K562 (cell line): ENCODE data around the gene HES3. TPM values are rescaled to one million over a fixed set of nuclear protein-coding genes. Genes with fewer than 3 reads are reported as not detected.

Experiments used
- ATAC-seq: fragments of 200-7000 bp; cut with Tn5 transposase; 3 replicates; pipeline ENCODE4 v1.9.1; 2020; ENCODE audit warnings: moderate library complexity
- BruUV-seq: library from RNA; stranded (reverse); fragments of 400-500 nt; replicated peaks from 2 replicates; lab custom pipeline; 2021; lab: Mats Ljungman, UMichigan
- CTCF ChIA-PET: fragments of 300-600 bp; formaldehyde crosslinking; extraction: SDS; loops from one replicate; lab custom pipeline; 2021; ENCODE audit warnings: low intra/inter-chr PET ratio; lab: Yijun Ruan, JAX
- POLR2A ChIA-PET: fragments of 300-600, 350-650 bp; sonication (Branson Sonifier 250); formaldehyde crosslinking; extraction: SDS; loops from one replicate; lab custom pipeline; 2021; ENCODE audit warnings: antibody characterized with exemption, inconsistent platforms; lab: Yijun Ruan, JAX
- DNase-seq, 4 experiments: peaks; one replicate each; pipeline versions ENCODE4 v3.0.0 to v3.0.0-alpha.2; 2011 to 2018; ENCODE audit warnings: low spot score in 3 of 4, mixed read lengths in 3 of 4; ENCODE audit errors: extremely low read depth in 1 of 4
- FAIRE-seq: peaks from 2 replicates; lab custom pipeline; 2011; peaks lifted over from hg19 to GRCh38; lab: Jason Lieb, UNC
- H2AFZ ChIP-seq: 2 replicates; pipeline ENCODE4 v1.6.0; 2011; ENCODE audit warnings: low read depth, low read length, control low read depth, inconsistent platforms
- H3K27ac ChIP-seq: fragments of 200-600 bp; 3 replicates; pipeline ENCODE4 v1.8.0; 2011; ENCODE audit warnings: low read depth, mild to moderate bottlenecking, control low read depth, inconsistent platforms, low read length, moderate library complexity, mixed read lengths; ENCODE audit errors: extremely low read depth
- H3K27me3 ChIP-seq, 2 experiments: fragments of 300-600 bp in 1 of 2; 2 replicates in 1 of 2; 3 replicates in 1 of 2; pipeline versions ENCODE4 v1.6.0 to v1.8.0; 2011; ENCODE audit warnings: inconsistent platforms in 2 of 2, low read length in 2 of 2, mild to moderate bottlenecking in 1 of 2, mixed read lengths in 1 of 2, moderate library complexity in 1 of 2; ENCODE audit not compliant: control insufficient read depth in 2 of 2, insufficient read depth in 2 of 2
- H3K36me3 ChIP-seq: fragments of 300-600 bp; 3 replicates; pipeline ENCODE4 v1.8.0; 2011; ENCODE audit warnings: mild to moderate bottlenecking, low read length, inconsistent platforms; ENCODE audit not compliant: control insufficient read depth, insufficient read depth
- H3K4me1 ChIP-seq, 2 experiments: fragments of 200-600 bp in 1 of 2; replicated peaks in 1 of 2; 2 replicates in 1 of 2; 3 replicates in 1 of 2; pipeline versions ENCODE4 v1.5.1 to v1.8.0; 2011; ENCODE audit warnings: inconsistent platforms in 2 of 2, low read length in 2 of 2, mild to moderate bottlenecking in 1 of 2, mixed read lengths in 1 of 2, moderate library complexity in 1 of 2; ENCODE audit not compliant: control insufficient read depth in 2 of 2, insufficient read depth in 2 of 2
- H3K4me2 ChIP-seq: 2 replicates; pipeline ENCODE4 v1.6.1; 2011; ENCODE audit warnings: low read length, control low read depth, inconsistent platforms, mixed read lengths; ENCODE audit not compliant: insufficient read depth
- H3K4me3 ChIP-seq: fragments of 200-600 bp; sonication (generic), shearing (Covaris generic); 2 replicates; pipeline ENCODE4 v1.5.1; 2016; ENCODE audit warnings: control low read depth, inconsistent platforms
- H3K79me2 ChIP-seq: fragments of 200-600 bp; 3 replicates; pipeline ENCODE4 v1.8.0; 2011; ENCODE audit warnings: low read length, inconsistent platforms; ENCODE audit not compliant: control insufficient read depth, insufficient read depth
- H3K9ac ChIP-seq, 2 experiments: 2 replicates each; pipeline versions ENCODE4 v1.6.0 to v1.6.1; 2011; ENCODE audit warnings: low read depth in 2 of 2, low read length in 2 of 2, control low read depth in 1 of 2, inconsistent platforms in 1 of 2, mild to moderate bottlenecking in 1 of 2, mixed read lengths in 1 of 2; ENCODE audit not compliant: insufficient read depth in 1 of 2
- H3K9me1 ChIP-seq: one replicate; pipeline ENCODE4 v1.6.0; 2011; ENCODE audit warnings: inconsistent platforms, mild to moderate bottlenecking, low read length, moderate library complexity; ENCODE audit not compliant: control insufficient read depth, insufficient read depth
- H3K9me3 ChIP-seq: replicated peaks from 2 replicates; pipeline ENCODE4 v1.5.1; 2011; ENCODE audit warnings: low read depth, low read length, inconsistent platforms; ENCODE audit not compliant: control insufficient read depth, insufficient read depth
- H4K20me1 ChIP-seq: replicated peaks from 2 replicates; pipeline ENCODE4 v1.6.1; 2011; ENCODE audit warnings: low read length, inconsistent platforms, mixed read lengths; ENCODE audit not compliant: control insufficient read depth, insufficient read depth
- CBX3 ChIP-seq, 2 experiments: IDR thresholded peaks; 1 replicate in 1 of 2; 2 replicates in 1 of 2; pipeline ENCODE4 v1.6.1; 2012; ENCODE audit warnings: inconsistent platforms in 2 of 2, low read length in 2 of 2, borderline replicate concordance in 1 of 2, control low read depth in 1 of 2
- FOXP1 ChIP-seq: sonication (generic); formaldehyde crosslinking; IDR thresholded peaks from 2 replicates; pipeline ENCODE4 v1.8.0; 2022; ENCODE audit warnings: mild to moderate bottlenecking, missing genetic modification reagents
- MYNN ChIP-seq, 2 experiments: sonication (generic); formaldehyde crosslinking in 1 of 2; IDR thresholded peaks; 2 replicates each; pipeline versions ENCODE4 v1.5.0 to v1.6.1; 2016 to 2020; ENCODE audit warnings: antibody characterized with exemption in 1 of 2, missing genetic modification reagents in 1 of 2
- ZNF395 ChIP-seq: fragments of 200-800 bp; sonication (Bioruptor generic); IDR thresholded peaks from 2 replicates; pipeline ENCODE4 v1.6.1; 2017; ENCODE audit warnings: missing genetic modification characterization, missing compliant biosample characterization
- WGBS: fragments of 100-300 bp; shearing (Covaris generic); methylation state at CpG from one replicate; pipeline ENCODE4 v1.1.6; 2016; ENCODE audit warnings: low coverage, mixed read lengths; ENCODE audit not compliant: insufficient coverage; ENCODE audit errors: missing lambda C conversion rate; 5-methylcytosine and 5-hydroxymethylcytosine counted together
- in situ Hi-C: fragments of 300-500 bp; cut with MboI; formaldehyde crosslinking; loops from 4 replicates; pipeline ENCODE4 v1.15.0; 2018; ENCODE audit warnings: inconsistent platforms, mixed read lengths
- intact Hi-C: fragments of 100-400 bp; cut with micrococcal nuclease; formaldehyde crosslinking; loops from 2 replicates; pipeline ENCODE4 v1.14.2; 2022
- polyA plus RNA-seq, 8 experiments: library from polyadenylated mRNA; depleted of rRNA in 4 of 8; stranded (reverse) in 5 of 8; unstranded in 3 of 8; fragments of >200 nt; fragmentation: Nextera tagmentation in 2 of 8; fragmentation: Illumina TruSeq in 1 of 8; extraction: Ambion mirVana in 2 of 8; extraction: Trizol in 1 of 8; gene quantifications; 2 replicates each; pipeline versions ENCODE4 v1.2.1 to v1.2.3, GENCODE V29; 2011 to 2014; ENCODE audit warnings: inconsistent platforms in 1 of 8, missing spikeins in 1 of 8
- total RNA-seq, 7 experiments: library from RNA; depleted of rRNA in 6 of 7; stranded (reverse); fragments of >200 nt in 6 of 7; fragmentation: Illumina TruSeq in 2 of 7; extraction: Trizol in 2 of 7; gene quantifications; 2 replicates each; pipeline versions ENCODE4 v1.2.1 to v1.2.3, GENCODE V29; 2011 to 2021; ENCODE audit warnings: low replicate concordance in 1 of 7

Gene HES3
- total and polyA plus RNA-seq, 9 of the 15 experiments (the other 6 are each of a cell fraction or from before 2014, with no cell fraction given): not detected

DNA sequence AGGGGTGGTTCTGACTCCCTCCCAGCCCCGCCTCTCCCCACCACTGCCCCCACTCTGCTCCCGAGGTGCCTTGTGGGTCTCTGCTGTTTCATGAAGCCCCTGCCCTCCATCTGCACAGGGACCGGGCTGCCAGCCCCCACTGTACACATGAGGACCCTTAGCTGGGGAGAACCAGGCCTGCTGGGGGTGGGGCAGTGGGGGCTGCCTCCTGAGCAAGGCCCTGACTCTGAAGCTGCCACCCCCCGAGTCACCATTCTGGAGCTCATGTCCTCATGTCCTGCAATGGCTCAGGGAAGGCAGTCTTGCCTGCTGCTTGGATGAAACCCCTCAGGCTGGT, 8.4 kb downstream of the HES3 start:
- Histone ChIP-seq H3K36me3 (no peaks in the 10 kb centered on the region), H3K9ac (no peak overlapping the region), H3K9me3 (no peaks in the 10 kb centered on the region), H3K79me2 (no peaks in the 10 kb centered on the region), H3K9me1 (peaks cover 10% of the 10 kb centered on the region), H3K4me3 (no peak overlapping the region), H3K4me1 (peaks cover 0 to 44% of the 10 kb centered on the region in 2 experiments; a peak in 2 of 5 replicates), H2AFZ (no peak overlapping the region), H4K20me1 (peaks cover 48% of the 10 kb centered on the region), H3K27me3 (peaks cover 17 to 61% of the 10 kb centered on the region in 2 experiments; a peak in 4 of 5 replicates), H3K4me2 (no peak overlapping the region), H3K27ac (no peak overlapping the region)
- FAIRE-seq: no peak
- BruUV-seq: no TSS peak
- CTCF ChIA-PET: interaction anchor here (0.6 to 2.4 kb wide), 2 partner anchors 91 to 395 kb away, joined by 3 to 10 read pairs; no protein-coding TSS in a partner anchor
- in situ Hi-C loops (loop anchor here (25.0 kb wide), 1 partner anchor 960 kb away; no protein-coding TSS in a partner anchor), intact Hi-C loops (no loop called here)
- no peak for DNase-seq
- no peak for ATAC-seq
- POLR2A ChIA-PET: interaction anchor here (0.7 to 0.8 kb wide), 2 partner anchors 13 to 63 kb away, joined by 3 to 5 read pairs; no protein-coding TSS in a partner anchor
- no peak for TF ChIP-seq FOXP1 (CRISPR knock-in tag)
- no peak for TF ChIP-seq CBX3 (IDR thresholded peaks at IDR 0.05; ENCODE audit: borderline replicate concordance in 1 of 2, low read length in 2 of 2)
- no peak for TF ChIP-seq ZNF395 (CRISPR knock-in tag)
- TF ChIP-seq MYNN (IDR thresholded peaks at IDR 0.05): no peak
- TF ChIP-seq MYNN (CRISPR knock-in tag; IDR thresholded peaks at IDR 0.05): no peak
- WGBS: 7% methylated on average over 4 of the region's 4 CpGs
